DOHH2 (cell line): ENCODE measurements around the gene FOXN1.

Experiments
- CTCF ChIP-seq: fragments of 200-600 bp; sonication (generic); IDR thresholded peaks from one replicate; pipeline ENCODE4 v1.5.1; 2014; ENCODE audit warnings: antibody characterized with exemption, mild to moderate bottlenecking, low read depth, low read length; ENCODE audit not compliant: poor library complexity, severe bottlenecking
- EZH2phosphoT487 ChIP-seq: fragments of 200-600 bp; sonication (generic); IDR thresholded peaks from 2 replicates; pipeline ENCODE4 v1.6.1; 2017; ENCODE audit warnings: borderline replicate concordance, mild to moderate bottlenecking, antibody characterized with exemption, low read length, moderate library complexity, mixed read lengths

GRCh38 chr17:28520687-28521086, 14.5 kb downstream of the FOXN1 start:
- TF ChIP-seq CTCF: no peak
- no peak for TF ChIP-seq EZH2phosphoT487
